ENCODE data around the gene EXOC5.
A peak's percentile ranks its signal among the peaks of the same experiment; 100 is the strongest.
"Not testable (repeated sequence)": the region's sequence is repeated elsewhere in the genome, so short reads cannot be mapped to it uniquely, and the experiment has no call there.

EXOC5 gene

DNA sequence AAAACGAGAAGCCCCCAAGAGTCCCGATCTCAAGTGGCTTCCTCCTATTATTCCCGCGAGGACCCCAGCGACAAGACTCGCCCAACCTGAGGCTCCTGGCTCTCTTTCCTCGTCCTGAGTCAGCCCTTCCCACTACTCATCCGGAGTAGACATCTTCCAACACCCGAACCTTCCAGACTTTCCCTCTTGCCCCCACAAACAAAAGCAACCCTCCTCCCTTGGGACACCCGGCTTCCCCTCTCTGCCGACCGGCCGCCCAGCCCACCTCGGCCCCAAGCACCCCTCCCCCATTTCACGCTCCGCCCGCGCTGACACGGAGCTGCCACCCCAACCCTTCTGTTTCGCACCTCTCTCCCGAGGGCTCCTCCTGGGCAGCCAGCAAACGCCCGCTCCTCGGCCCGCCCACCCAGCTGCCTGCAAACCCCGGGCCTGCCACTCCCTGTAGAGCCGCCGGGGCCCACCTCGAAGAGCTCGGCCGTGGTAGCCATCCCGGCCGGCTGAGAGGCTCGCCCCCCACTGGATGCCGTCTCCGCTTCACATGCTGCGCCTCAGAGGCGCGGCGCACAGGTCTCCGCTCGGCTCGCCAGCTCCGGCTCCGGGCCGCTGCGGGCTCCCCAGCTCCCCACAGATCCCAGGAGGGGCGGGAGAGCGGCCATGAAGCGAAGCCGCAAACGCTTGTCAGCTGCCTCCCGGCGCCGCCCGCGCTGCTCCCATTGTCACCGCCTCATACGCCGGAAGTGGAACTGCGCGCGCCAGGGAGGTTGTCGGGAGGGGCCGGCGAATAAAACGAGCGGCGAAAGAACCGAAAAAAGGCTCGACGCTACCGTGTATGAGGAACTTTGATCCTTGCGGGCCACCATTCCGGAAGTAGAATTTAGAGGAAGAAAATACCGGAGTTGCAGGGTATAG, at the start of gene EXOC5, which contains the start of gene AP5M1:
Gene EXOC5, minus strand, starts transcription at position 745 of the 909 bp plus-strand sequence. Its CDS starts 257 bp downstream, at position 488.
Gene AP5M1, plus strand, starts transcription at position 811 of the 909 bp plus-strand sequence. CDS start 344 bp downstream, outside the sequence.
- peak; percentile 78 to 82 for DNase-seq (ENCODE audit: low read depth in 2 of 2)

DNA sequence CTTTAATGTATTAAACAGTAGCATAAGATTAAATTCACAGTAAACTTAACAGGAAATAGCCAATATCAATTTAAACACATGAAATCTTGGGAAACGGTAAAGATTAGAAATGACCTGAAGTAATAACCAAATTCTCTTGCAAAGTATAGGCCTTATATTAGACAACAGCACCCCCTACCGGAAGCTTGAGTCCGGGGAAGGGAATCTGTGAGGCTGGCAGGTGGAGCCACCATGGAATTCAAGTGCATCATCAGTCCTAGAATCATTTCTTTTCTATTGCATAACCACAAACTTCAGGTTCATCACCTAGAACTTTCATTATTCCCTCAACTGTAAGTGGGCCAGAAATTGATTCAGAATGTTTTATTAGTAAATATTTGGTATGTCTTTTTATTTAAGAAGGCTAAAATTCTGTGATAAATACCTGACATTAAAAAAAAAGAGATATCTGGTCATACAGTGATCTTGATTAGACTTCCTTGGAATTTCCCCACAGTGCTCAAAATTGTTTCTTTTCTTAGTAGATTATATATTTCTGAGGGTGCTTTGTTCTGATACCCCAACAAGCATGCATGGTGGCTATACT, 48.6 kb upstream of the EXOC5 start:
- DNase-seq (ENCODE audit: low read depth in 2 of 2): peak; percentile 41 to 73

- no peak for DNase-seq (ENCODE audit: low read depth in 2 of 2)
These were observed 45.8 kb upstream of the EXOC5 start for GRCh38 chr14:57314396-57315089.

DNA sequence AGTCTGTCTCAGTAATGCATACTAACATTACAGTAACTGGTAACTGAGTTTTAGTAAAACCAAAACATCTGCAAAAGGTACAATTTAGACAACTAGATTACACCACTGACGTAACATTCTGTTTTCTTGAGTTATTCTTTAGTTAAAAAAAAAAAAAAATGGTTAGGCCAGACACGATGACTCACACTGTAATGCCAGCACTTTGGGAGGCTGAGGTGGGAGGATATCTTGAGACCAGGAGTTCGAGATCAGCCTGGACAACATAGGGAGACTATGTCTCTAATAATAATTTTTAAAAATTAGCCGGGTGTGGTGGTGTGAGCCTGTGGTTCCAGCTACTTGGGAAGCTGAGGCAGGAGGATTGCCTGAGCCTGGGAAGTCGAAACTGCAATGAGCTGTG, 34.2 kb upstream of the EXOC5 start:
- DNase-seq (ENCODE audit: low read depth in 2 of 2): no peak

- no peak for DNase-seq (ENCODE audit: low read depth in 2 of 2)
These were observed 30.8 kb upstream of the EXOC5 start for GRCh38 chr14:57299511-57299910.

DNA sequence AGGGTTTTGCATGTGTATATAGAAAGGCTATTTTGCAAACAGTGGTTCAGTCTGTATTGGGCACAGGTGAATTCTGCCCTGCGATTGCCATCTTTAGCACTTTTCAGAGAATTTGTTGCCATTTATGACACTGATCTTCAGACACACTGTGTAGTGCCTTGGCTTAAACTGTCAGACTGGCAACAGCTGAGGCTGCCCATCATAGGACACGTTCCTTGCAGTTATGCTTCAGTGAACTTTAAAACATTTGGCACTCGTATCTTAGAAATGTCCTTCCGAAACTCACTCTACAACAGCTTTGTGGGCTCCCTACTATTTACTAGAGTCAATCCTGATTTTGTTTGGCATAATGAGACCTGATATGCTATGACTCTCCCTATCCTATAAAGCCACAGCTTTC, 29.1 kb upstream of the EXOC5 start:
- no peak for DNase-seq (ENCODE audit: low read depth in 2 of 2)

- DNase-seq (ENCODE audit: low read depth in 2 of 2): no peak
These were observed 26.5 kb upstream of the EXOC5 start for GRCh38 chr14:57295239-57295638.

DNA sequence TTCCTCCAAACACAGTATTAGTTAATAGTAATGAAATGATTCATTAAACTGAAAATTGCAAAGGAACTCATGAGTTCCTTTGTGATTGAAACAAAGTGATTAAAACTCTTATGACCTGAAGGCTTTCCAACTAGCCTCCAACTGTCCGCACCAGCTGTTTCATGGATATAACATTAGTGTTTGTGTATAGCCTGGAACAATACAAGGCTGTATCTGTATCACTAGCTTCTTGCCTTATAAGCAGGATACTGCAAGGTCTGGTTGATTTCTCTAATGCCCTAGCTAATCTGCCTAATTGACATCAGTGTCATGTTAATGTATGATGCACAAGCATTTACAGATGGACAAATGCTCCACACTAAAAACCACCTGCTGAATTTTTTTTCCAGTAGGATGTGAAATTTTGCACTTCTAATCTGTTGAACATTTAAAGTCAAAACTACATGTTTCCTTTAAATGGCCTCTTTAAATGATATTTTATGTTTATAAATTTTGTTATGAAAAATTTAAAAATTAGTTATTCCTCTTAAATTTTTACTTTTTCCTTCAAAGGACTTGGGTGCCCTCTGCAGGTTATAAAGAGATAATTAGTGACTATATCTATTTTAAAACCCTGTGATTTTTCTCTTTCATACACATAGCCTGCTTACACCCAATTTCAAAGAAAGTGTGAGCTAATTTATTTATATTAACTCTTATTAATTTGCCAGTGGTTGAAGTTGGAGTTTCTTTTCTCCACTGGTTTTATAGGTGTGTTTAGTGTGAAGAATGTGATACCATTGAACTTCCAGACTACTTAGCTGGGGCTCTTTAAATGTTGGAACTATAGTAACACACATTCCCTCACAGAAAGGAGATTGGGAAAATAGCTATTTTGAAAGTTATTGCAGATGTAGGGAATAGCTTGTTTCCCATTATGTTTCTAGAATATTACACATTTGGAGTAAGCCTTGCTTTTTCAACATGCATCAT, 25.4 kb upstream of the EXOC5 start:
- no peak for DNase-seq (ENCODE audit: low read depth in 2 of 2)

- no peak for DNase-seq (ENCODE audit: low read depth in 2 of 2)
These were observed 23.3 kb upstream of the EXOC5 start for GRCh38 chr14:57291692-57292647.

DNA sequence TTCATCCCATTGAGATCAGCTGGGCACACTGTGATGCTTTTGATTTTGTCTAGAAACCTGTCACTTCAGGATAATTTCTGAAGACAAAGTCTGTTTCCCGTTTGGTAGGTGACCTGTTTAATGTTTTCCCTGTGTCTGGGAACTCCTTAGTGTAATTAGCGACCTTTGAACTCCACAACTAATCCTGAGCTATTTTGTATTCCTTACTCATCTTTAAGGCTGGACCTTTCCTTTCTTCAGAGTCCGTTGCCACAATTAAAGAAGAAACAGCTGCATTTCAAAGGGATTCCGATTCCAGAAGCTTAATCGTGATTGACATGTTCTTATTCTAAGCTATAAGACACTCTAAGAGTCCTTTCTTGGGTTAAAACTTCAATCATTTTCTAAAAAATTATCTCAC, 22.0 kb upstream of the EXOC5 start:
- no peak for DNase-seq (ENCODE audit: low read depth in 2 of 2)

DNA sequence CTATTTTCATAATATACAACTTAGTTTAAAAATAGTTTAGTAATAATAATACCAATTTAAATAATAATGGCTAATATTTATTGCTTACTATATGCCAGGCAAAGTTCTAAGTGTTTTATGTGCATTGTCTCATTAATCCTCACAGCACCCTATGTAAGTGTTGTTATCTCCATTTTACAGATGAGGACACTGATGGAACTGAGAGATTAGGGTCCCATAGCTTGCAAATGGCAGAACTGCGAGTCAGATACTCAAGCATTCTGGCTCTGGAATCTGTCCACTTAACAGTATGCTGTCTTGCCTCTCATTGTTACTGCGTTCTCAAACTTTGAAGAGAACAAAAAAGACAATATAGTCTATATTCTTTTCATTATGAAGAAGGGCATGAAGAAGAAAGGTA, 19.0 kb upstream of the EXOC5 start:
- no peak for DNase-seq (ENCODE audit: low read depth in 2 of 2)

- no peak for DNase-seq (ENCODE audit: low read depth in 2 of 2)
These were observed 8.4 kb upstream of the EXOC5 start for GRCh38 chr14:57277062-57277461.

DNA sequence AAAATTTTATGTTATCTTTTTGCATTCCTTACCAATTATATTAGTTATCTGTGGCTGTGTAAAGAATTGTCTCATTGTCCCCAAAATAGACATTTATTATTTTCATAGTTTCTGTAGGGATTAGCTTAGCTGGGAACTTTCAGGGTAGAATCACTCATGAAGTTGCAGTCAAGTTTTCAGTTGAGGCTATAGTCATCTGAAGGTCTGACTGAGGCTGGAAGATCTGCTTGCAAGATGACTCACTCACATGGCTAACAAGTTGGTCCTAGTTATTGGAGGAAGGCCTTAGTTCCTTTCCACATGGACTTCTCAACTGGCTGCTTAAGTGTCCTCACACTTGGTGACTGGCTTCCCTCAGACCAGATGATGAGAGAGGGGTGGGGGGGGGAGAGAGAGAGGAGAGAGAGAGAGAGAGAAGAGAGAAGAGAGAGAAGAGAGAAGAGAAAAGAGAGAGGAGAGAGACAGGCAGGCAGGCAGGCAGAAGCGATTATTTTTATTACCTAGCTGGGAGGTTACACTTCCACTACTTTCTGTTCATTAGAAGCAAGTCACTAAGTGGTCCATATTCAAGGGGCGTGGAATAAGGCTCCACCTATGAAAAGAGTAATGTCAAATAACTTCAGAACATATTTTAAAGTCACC, 6.4 kb upstream of the EXOC5 start:
- DNase-seq (ENCODE audit: low read depth in 2 of 2): no peak

- DNase-seq (ENCODE audit: low read depth in 2 of 2): no peak
These were observed 5.8 kb upstream of the EXOC5 start for GRCh38 chr14:57274551-57274950.

DNA sequence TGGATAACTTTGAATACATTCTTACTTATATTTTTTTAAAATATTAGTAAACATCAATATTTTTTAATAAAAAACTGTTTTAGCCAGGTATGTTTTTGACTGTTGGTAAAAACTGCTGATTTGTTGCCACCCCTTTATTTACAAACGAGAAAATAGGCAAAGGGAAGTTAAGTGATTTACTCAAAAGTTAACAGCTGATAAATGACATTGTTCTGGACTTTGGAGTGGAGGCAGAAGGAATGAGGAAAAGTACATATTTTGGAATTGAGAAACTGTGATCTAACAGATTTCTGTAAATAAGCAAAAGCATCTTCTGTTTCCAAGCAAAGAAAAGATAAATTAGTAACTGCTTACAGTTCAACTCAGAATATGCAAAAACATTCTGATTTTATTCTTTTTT, 4.5 kb upstream of the EXOC5 start:
- DNase-seq (ENCODE audit: low read depth in 2 of 2): no peak

DNA sequence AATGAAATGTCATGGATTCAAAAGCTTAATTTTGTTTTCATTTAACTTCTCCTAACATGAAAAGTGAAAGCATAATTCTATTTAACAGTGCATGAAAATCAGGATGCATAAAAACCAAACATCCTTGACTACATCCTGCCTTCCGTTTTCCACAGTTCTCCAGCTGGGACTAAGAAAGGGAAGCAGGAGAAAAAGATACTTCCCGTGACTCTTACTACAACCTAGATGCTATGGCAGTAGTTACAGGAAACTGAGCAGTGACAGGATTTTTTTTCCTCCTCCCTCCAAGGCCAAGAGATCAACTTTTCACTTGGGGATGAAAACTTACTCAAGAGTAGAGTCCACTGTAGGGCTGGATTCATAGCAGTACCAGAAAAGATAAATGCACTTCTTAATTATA, 2.6 kb downstream of the EXOC5 start:
- no peak for DNase-seq (ENCODE audit: low read depth in 2 of 2)

DNA sequence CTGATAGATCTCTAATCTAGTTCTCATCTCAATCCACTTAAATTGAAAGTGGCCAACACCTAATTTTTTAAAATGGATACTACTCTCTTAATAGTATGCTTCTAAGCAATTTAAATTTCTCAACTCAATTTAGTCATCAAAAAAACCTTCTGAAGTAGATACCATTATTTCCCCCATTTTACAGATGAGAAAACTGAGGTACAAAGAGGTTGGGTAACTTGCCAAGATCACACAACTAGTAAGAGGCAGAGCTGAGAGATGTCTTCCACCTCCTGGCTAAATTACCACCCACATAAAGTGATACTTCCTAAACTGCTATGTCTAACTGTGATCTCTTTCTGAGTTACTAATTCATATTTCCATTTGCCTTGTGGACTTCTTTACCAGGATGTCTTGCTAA, 6.6 kb downstream of the EXOC5 start:
- no peak for DNase-seq (ENCODE audit: low read depth in 2 of 2)

DNA sequence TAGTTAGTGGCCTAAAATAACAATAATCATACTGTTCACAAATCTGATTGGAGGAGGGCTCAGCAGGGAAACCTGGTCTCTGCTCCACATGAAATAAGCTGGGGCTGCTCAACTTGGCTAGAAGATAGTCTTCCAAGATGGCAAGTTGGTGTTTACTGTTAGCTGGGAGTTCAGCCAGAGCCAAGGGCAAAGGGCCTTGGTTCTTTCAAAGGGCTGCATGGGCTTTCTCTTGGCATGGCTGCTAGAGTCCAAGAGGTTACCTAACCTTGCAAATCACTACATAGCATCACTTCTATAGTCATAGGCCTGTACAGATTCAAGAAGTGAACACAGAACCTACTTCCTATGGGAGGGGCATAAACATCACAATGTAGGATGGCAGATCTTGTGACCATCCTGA, 7.1 kb downstream of the EXOC5 start:
- no peak for DNase-seq (ENCODE audit: low read depth in 2 of 2)

- DNase-seq (ENCODE audit: low read depth in 2 of 2): no peak
These were observed 9.0 kb downstream of the EXOC5 start for GRCh38 chr14:57259672-57260071.

DNA sequence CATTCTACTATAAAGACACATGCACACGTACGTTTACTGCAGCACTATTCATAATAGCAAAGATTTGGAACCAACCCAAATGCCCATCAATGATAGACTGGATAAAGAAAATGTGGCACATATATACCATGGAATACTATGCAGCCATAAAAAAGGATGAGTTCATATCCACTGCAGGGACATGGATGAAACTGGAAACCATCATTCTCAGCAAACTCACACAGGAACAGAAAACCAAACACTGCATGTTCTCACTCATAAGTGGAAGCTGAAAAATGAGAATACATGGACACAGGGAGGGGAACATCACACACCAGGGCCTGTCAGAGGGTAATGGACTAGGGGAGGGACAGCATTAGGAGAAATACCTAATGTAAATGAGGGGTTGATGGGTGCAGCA, 10.5 kb downstream of the EXOC5 start:
- not testable (repeated sequence) for DNase-seq (ENCODE audit: low read depth in 2 of 2)

All from stimulated activated CD4-positive, alpha-beta T cell treated with anti-CD3 and anti-CD28 coated beads, Interleukin-1b, Interleukin-23, amount 100 ng/mL, for 4 hours (primary cell).